HepG2 (cell line): ENCODE data around the gene TXN2. TPM values are rescaled to one million over a fixed set of nuclear protein-coding genes. Genes with fewer than 3 reads are reported as not detected.
A peak's percentile ranks its signal among the peaks of the same experiment; 100 is the strongest.

Experiments used
- FOSL2 ChIP-seq: sonication (generic); formaldehyde crosslinking; IDR thresholded peaks from 2 replicates; pipeline ENCODE4 v1.4.0; 2020; ENCODE audit warnings: missing genetic modification reagents
- KAT7 ChIP-seq: IDR thresholded peaks from 2 replicates; pipeline ENCODE4 v1.6.1; 2018; ENCODE audit warnings: borderline replicate concordance, missing compliant biosample characterization
- POLR2A ChIP-seq, 2 experiments: IDR thresholded peaks; 2 replicates each; pipeline ENCODE4 v1.6.1; 2011; ENCODE audit warnings: low read depth in 2 of 2, low read length in 2 of 2, mild to moderate bottlenecking in 1 of 2, moderate library complexity in 1 of 2; ENCODE audit not compliant: insufficient read depth in 1 of 2
- SALL2 ChIP-seq: sonication (generic); formaldehyde crosslinking; IDR thresholded peaks from 2 replicates; pipeline ENCODE4 v1.8.1; 2023; ENCODE audit warnings: mild to moderate bottlenecking, missing genetic modification reagents, inconsistent platforms
- ZBTB33 ChIP-seq: sonication (generic); formaldehyde crosslinking; IDR thresholded peaks from 2 replicates; pipeline ENCODE4 v1.4.0; 2020; ENCODE audit warnings: missing genetic modification reagents
- ZNF260 ChIP-seq: sonication (generic); formaldehyde crosslinking; IDR thresholded peaks from 2 replicates; pipeline ENCODE4 v1.4.0; 2020; ENCODE audit warnings: missing genetic modification reagents, low read depth, mild to moderate bottlenecking, borderline replicate concordance
- ZNF318 ChIP-seq: sonication (generic); formaldehyde crosslinking; IDR thresholded peaks from 2 replicates; pipeline ENCODE4 v1.4.0; 2020; ENCODE audit warnings: mild to moderate bottlenecking, missing genetic modification reagents
- ZNF354B ChIP-seq: sonication (generic); formaldehyde crosslinking; IDR thresholded peaks from 2 replicates; pipeline ENCODE4 v1.8.0; 2022; ENCODE audit warnings: mild to moderate bottlenecking, missing genetic modification reagents
- ZNF674 ChIP-seq: sonication (generic); formaldehyde crosslinking; IDR thresholded peaks from 2 replicates; pipeline ENCODE4 v1.5.0; 2020; ENCODE audit warnings: low read depth, mild to moderate bottlenecking, missing genetic modification reagents
- ZNF724P ChIP-seq: sonication (generic); formaldehyde crosslinking; IDR thresholded peaks from 2 replicates; pipeline ENCODE4 v1.8.0; 2022; ENCODE audit warnings: missing genetic modification reagents, borderline replicate concordance
- ZNF768 ChIP-seq: sonication (generic); formaldehyde crosslinking; IDR thresholded peaks from 2 replicates; pipeline ENCODE4 v1.4.0; 2020; ENCODE audit warnings: missing genetic modification reagents
- ZNF773 ChIP-seq: sonication (generic); formaldehyde crosslinking; IDR thresholded peaks from 2 replicates; pipeline ENCODE4 v1.4.0; 2020; ENCODE audit warnings: missing genetic modification reagents, borderline replicate concordance
- ZNF839 ChIP-seq: sonication (generic); formaldehyde crosslinking; IDR thresholded peaks from 2 replicates; pipeline ENCODE4 v1.4.0; 2020; ENCODE audit warnings: missing genetic modification reagents, mild to moderate bottlenecking, borderline replicate concordance
- polyA plus RNA-seq, 8 experiments: library from polyadenylated mRNA; depleted of rRNA in 3 of 8; stranded (reverse) in 7 of 8; unstranded in 1 of 8; fragments of >200 nt; fragmentation: Illumina TruSeq in 4 of 8; extraction: Trizol in 4 of 8; gene quantifications; 2 replicates each; pipeline versions ENCODE4 v1.2.1 to v1.2.3, GENCODE V29; 2011 to 2016; ENCODE audit warnings: low read depth in 4 of 8, missing spikeins in 1 of 8, mixed read lengths in 1 of 8; ENCODE audit not compliant: insufficient read depth in 1 of 8
- total RNA-seq, 5 experiments: library from RNA; depleted of rRNA; stranded (reverse); fragments of >200 nt; fragmentation: Illumina TruSeq; extraction: Trizol; gene quantifications; 2 replicates each; pipeline ENCODE4 v1.2.3, GENCODE V29; 2016; ENCODE audit warnings: low read depth in 1 of 5
- TF ChIP-seq, protein P1 (sequence below): sonication (generic); formaldehyde crosslinking; IDR thresholded peaks from 2 replicates; pipeline ENCODE4 v1.4.0; 2020; ENCODE audit warnings: missing genetic modification reagents
- TF ChIP-seq, protein P2 (sequence below): sonication (generic); formaldehyde crosslinking; IDR thresholded peaks from 2 replicates; pipeline ENCODE4 v1.5.1; 2020; ENCODE audit warnings: missing genetic modification reagents, mild to moderate bottlenecking, borderline replicate concordance

TXN2 gene
- total and polyA plus RNA-seq, 2 of the 13 experiments (the other 11 are each of a cell fraction or from before 2014, with no cell fraction given): 41.4 to 109 TPM

- TF ChIP-seq, protein P1, sequence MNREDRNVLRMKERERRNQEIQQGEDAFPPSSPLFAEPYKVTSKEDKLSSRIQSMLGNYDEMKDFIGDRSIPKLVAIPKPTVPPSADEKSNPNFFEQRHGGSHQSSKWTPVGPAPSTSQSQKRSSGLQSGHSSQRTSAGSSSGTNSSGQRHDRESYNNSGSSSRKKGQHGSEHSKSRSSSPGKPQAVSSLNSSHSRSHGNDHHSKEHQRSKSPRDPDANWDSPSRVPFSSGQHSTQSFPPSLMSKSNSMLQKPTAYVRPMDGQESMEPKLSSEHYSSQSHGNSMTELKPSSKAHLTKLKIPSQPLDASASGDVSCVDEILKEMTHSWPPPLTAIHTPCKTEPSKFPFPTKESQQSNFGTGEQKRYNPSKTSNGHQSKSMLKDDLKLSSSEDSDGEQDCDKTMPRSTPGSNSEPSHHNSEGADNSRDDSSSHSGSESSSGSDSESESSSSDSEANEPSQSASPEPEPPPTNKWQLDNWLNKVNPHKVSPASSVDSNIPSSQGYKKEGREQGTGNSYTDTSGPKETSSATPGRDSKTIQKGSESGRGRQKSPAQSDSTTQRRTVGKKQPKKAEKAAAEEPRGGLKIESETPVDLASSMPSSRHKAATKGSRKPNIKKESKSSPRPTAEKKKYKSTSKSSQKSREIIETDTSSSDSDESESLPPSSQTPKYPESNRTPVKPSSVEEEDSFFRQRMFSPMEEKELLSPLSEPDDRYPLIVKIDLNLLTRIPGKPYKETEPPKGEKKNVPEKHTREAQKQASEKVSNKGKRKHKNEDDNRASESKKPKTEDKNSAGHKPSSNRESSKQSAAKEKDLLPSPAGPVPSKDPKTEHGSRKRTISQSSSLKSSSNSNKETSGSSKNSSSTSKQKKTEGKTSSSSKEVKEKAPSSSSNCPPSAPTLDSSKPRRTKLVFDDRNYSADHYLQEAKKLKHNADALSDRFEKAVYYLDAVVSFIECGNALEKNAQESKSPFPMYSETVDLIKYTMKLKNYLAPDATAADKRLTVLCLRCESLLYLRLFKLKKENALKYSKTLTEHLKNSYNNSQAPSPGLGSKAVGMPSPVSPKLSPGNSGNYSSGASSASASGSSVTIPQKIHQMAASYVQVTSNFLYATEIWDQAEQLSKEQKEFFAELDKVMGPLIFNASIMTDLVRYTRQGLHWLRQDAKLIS (CRISPR knock-in tag): no peak
- TF ChIP-seq ZNF354B (CRISPR knock-in tag) (no peak), ZNF318 (CRISPR knock-in tag) (0 out of 2 replicates have a peak, but pooled peaks have one; percentile 38), SALL2 (CRISPR knock-in tag) (no peak), ZNF773 (CRISPR knock-in tag) (no peak), ZNF674 (CRISPR knock-in tag) (0 out of 2 replicates have a peak, but pooled peaks have one; percentile 10), POLR2A (IDR thresholded peaks at IDR 0.05; ENCODE audit: insufficient read depth in 1 of 2, low read depth in 2 of 2, low read length in 2 of 2) (no peak), ZBTB33 (CRISPR knock-in tag) (peak; percentile 75), ZNF768 (CRISPR knock-in tag) (peak; percentile 39; the same call in 1 of the 2 replicates), ZNF260 (CRISPR knock-in tag) (no peak), ZNF839 (CRISPR knock-in tag) (no peak), KAT7 (CRISPR knock-in tag) (no peak), ZNF724P (CRISPR knock-in tag) (no peak), FOSL2 (CRISPR knock-in tag) (no peak)
- TF ChIP-seq, protein P2, sequence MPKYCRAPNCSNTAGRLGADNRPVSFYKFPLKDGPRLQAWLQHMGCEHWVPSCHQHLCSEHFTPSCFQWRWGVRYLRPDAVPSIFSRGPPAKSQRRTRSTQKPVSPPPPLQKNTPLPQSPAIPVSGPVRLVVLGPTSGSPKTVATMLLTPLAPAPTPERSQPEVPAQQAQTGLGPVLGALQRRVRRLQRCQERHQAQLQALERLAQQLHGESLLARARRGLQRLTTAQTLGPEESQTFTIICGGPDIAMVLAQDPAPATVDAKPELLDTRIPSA: 0 out of 2 replicates have a peak, but pooled peaks have one; percentile 52
Measured at GRCh38 chr22:36505998-36506635, 24.7 kb upstream of the TXN2 start (continued).
